SU-DHL-6 (cell line): ENCODE results near the gene CEP192.

Source experiments
- H2AFZ ChIP-seq: fragments of 200-600 bp; sonication (generic); 2 replicates; pipeline ENCODE4 v1.6.1; 2014; ENCODE audit warnings: low read depth, mild to moderate bottlenecking, moderate library complexity, mixed read lengths, antibody characterized with exemption, low read length; ENCODE audit not compliant: severe bottlenecking
- H3F3A ChIP-seq: fragments of 200-600 bp; shearing (Covaris generic); 2 replicates; pipeline ENCODE4 v1.6.0; 2016; ENCODE audit warnings: antibody characterized with exemption, mild to moderate bottlenecking; ENCODE audit not compliant: insufficient read depth
- H3K27ac ChIP-seq: fragments of 200-600 bp; sonication (generic); 2 replicates; pipeline ENCODE4 v1.5.1; 2016; ENCODE audit warnings: low read depth, mild to moderate bottlenecking, low read length, moderate library complexity, mixed read lengths
- H3K27me3 ChIP-seq: fragments of 200-600 bp; sonication (generic), shearing (Covaris generic); 2 replicates; pipeline ENCODE4 v1.6.0; 2014; ENCODE audit warnings: mild to moderate bottlenecking, low read length
- H3K36me3 ChIP-seq: fragments of 200-600 bp; sonication (generic); 2 replicates; pipeline ENCODE4 v1.6.1; 2014; ENCODE audit warnings: mild to moderate bottlenecking, low read length, mixed read lengths
- H3K4me2 ChIP-seq: fragments of 300-600, 200-600 bp; shearing (Covaris generic), sonication (generic); 2 replicates; pipeline ENCODE4 v1.6.0; 2014; ENCODE audit warnings: low read length, low read depth, mild to moderate bottlenecking; ENCODE audit not compliant: poor library complexity, severe bottlenecking
- H3K4me3 ChIP-seq: fragments of 200-600 bp; sonication (generic); 2 replicates; pipeline ENCODE4 v1.5.1; 2014; ENCODE audit warnings: antibody characterized with exemption, low read length, mild to moderate bottlenecking, mixed read lengths; ENCODE audit not compliant: insufficient read depth, poor library complexity, severe bottlenecking
- H3K79me2 ChIP-seq: fragments of 200-600 bp; sonication (generic); 2 replicates; pipeline ENCODE4 v1.6.1; 2014; ENCODE audit warnings: mild to moderate bottlenecking, low read length, moderate library complexity; ENCODE audit not compliant: insufficient read depth
- H3K9ac ChIP-seq: fragments of 200-600 bp; sonication (generic); 2 replicates; pipeline ENCODE4 v1.7.0; 2014; ENCODE audit warnings: mild to moderate bottlenecking, low read length
- H3K9me2 ChIP-seq: fragments of 200-600 bp; sonication (generic); replicated peaks from 2 replicates; pipeline ENCODE4 v1.6.1; 2014; ENCODE audit warnings: low read length; ENCODE audit not compliant: insufficient read depth
- H3K9me3 ChIP-seq: fragments of 200-600 bp; sonication (generic); 2 replicates; pipeline ENCODE4 v1.6.1; 2014; ENCODE audit warnings: low read length, mixed read lengths; ENCODE audit not compliant: insufficient read depth
- H4K20me1 ChIP-seq: fragments of 200-600 bp; sonication (generic); 2 replicates; pipeline ENCODE4 v1.6.1; 2014; ENCODE audit warnings: low read depth, mild to moderate bottlenecking, antibody characterized with exemption, low read length, moderate library complexity, mixed read lengths
- EZH2phosphoT487 ChIP-seq: fragments of 200-600 bp; sonication (generic), shearing (Covaris generic); conservative IDR thresholded peaks from 2 replicates; pipeline ENCODE4 v1.6.1; 2018; ENCODE audit warnings: mild to moderate bottlenecking, antibody characterized with exemption, low read length, moderate library complexity, mixed read lengths
- TF ChIP-seq, protein P1 (sequence below): fragments of 200-600 bp; sonication (generic); IDR thresholded peaks from one replicate; pipeline ENCODE4 v1.5.1; 2017; ENCODE audit warnings: antibody characterized with exemption, mild to moderate bottlenecking, low read length, moderate library complexity; ENCODE audit not compliant: insufficient read depth, poor library complexity, severe bottlenecking

CEP192 gene

DNA sequence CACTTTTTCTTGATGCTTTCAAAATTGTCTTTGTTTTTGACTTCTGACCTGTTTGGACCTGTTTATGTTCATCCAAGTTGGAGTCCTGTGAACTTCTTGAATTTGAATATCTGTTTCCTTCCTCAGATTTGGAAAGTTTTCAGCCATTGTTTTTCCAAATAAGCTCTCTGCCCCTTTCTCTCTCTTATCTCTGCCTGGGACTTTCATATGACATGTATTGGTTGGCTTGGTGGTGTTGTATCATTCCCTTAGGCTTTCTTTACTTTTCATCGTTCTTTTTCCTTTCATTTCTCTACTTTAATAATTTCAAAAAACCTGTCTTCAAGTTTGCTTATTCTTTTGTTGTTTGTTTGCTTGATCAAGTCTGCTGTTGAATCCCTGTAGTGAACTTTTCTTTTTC, 167.3 kb downstream of the CEP192 start:
- Histone ChIP-seq H3K27ac (no peak overlapping the region), H3K4me3 (no peak overlapping the region), H3K79me2 (no peaks in the 10 kb centered on the region), H3K9me3 (peaks cover 12% of the 10 kb centered on the region; the same call in 1 of the 2 replicates), H4K20me1 (no peaks in the 10 kb centered on the region), H3K36me3 (no peaks in the 10 kb centered on the region), H3K9me2 (no peaks in the 10 kb centered on the region), H3K27me3 (no peaks in the 10 kb centered on the region), H3K4me2 (no peak overlapping the region), H3F3A (no peaks in the 10 kb centered on the region), H3K9ac (no peak overlapping the region), H2AFZ (no peak overlapping the region)
- TF ChIP-seq EZH2phosphoT487 = no peak
- TF ChIP-seq, protein P1, sequence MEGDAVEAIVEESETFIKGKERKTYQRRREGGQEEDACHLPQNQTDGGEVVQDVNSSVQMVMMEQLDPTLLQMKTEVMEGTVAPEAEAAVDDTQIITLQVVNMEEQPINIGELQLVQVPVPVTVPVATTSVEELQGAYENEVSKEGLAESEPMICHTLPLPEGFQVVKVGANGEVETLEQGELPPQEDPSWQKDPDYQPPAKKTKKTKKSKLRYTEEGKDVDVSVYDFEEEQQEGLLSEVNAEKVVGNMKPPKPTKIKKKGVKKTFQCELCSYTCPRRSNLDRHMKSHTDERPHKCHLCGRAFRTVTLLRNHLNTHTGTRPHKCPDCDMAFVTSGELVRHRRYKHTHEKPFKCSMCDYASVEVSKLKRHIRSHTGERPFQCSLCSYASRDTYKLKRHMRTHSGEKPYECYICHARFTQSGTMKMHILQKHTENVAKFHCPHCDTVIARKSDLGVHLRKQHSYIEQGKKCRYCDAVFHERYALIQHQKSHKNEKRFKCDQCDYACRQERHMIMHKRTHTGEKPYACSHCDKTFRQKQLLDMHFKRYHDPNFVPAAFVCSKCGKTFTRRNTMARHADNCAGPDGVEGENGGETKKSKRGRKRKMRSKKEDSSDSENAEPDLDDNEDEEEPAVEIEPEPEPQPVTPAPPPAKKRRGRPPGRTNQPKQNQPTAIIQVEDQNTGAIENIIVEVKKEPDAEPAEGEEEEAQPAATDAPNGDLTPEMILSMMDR = no peak

DNA sequence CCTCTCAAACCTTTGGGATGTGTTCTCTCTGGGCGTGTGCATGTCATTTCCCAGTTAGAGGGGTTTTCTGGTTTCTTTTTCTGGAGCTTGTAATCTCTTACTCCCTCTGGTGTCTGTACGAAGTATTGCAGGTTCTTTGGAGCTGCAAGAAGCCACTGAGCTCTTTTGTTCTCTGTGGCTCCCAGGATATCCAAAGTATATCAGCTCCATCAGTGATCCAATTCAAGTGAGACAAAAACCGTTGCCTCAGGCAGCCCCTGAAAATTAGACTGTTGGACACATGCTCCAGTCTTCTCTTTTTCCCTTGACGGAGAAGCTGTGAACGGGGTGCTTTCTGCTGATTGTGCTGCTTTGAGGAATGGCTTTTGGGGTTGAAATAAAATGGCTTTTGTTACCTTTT, 168.4 kb downstream of the CEP192 start:
- H3K4me2 ChIP-seq = peak overlapping the region; percentile 25
- H3F3A ChIP-seq = no peaks in the 10 kb centered on the region
- H3K27ac ChIP-seq = no peak overlapping the region
- no peaks in the 10 kb centered on the region for H4K20me1 ChIP-seq
- no peaks in the 10 kb centered on the region for H3K27me3 ChIP-seq
- no peaks in the 10 kb centered on the region for H3K79me2 ChIP-seq
- no peak overlapping the region for H3K9ac ChIP-seq
- TF ChIP-seq, protein P1 = peak; percentile 67
- no peak for TF ChIP-seq EZH2phosphoT487
- no peaks in the 10 kb centered on the region for H3K9me2 ChIP-seq
- H2AFZ ChIP-seq = peak overlapping the region; percentile 36
- H3K9me3 ChIP-seq = peaks cover 12% of the 10 kb centered on the region; the same call in 1 of the 2 replicates
- no peaks in the 10 kb centered on the region for H3K36me3 ChIP-seq
- no peak overlapping the region for H3K4me3 ChIP-seq

DNA sequence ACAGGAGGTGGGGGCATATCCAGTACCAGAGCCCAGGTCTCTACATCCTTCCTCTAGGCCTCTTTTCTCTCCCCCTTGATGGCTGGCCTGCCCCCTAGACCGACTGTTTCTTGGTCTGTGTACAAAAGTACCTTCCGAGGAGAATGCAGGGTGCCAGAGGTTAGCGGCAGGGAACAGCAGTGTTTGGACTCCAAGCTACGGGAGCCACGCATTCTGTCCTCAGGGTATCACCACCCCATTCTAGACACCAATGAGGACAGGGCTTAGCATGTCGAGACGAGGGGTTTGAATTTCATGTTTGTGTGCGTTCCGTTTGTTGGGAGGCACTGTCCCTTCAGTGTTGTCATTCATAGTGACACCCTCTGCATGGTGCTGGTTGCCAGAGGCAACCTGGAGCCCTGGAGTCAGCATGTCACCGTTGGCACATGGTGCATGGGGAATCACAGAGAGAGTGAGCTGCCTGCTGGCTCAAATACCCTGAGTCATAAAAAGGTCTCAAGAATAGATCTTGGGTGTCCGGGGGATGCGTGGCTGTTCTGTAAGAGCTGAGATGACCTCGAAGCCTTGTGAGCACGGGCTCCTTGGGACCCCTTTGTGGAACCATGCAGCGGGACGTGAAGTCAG, 170.2 kb downstream of the CEP192 start:
- no peaks in the 10 kb centered on the region for H3K27me3 ChIP-seq
- no peaks in the 10 kb centered on the region for H3K9me2 ChIP-seq
- H2AFZ ChIP-seq = no peak overlapping the region
- H3K4me2 ChIP-seq = no peak overlapping the region
- peaks cover 12% of the 10 kb centered on the region; the same call in 1 of the 2 replicates for H3K9me3 ChIP-seq
- H3K4me3 ChIP-seq = no peak overlapping the region
- no peaks in the 10 kb centered on the region for H3F3A ChIP-seq
- H3K27ac ChIP-seq = no peak overlapping the region
- no peaks in the 10 kb centered on the region for H3K36me3 ChIP-seq
- H4K20me1 ChIP-seq = no peaks in the 10 kb centered on the region
- H3K9ac ChIP-seq = no peak overlapping the region
- no peaks in the 10 kb centered on the region for H3K79me2 ChIP-seq
- TF ChIP-seq, protein P1 = no peak
- TF ChIP-seq EZH2phosphoT487 = no peak
